GM18508 (cell line): ENCODE data around the gene BSN.

Experiments
- ATAC-seq: cut with Tn5 transposase; IDR thresholded peaks from one replicate; pipeline ENCODE4 v1.9.1; 2021; ENCODE audit warnings: moderate number of reproducible peaks; ENCODE audit not compliant: insufficient read depth, unreplicated experiment

BSN gene

DNA sequence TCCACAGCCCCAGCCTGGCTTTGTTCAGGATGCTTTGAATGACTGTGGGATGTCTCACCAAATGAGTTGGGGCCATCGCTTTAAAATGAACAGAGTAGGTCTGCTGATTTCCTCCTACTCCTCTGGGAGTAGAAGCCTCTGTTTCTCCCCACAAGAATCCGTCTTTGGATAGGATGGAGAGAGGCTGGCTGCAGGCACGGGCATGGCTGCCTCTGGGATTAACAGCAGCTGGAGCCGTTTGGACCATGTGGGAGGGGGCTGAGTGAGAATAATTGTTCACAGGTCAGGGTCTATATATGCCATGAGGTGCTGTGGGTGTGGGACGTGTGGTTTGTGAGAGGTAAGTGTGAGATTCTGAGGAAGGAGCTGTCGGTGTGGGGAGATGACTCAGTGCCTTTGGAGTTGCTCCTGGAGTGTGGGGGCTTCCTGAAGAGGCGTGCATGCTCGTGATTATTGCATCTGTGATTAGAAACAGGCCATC is 71.9 kb downstream of the BSN start:
- ATAC-seq = no peak

DNA sequence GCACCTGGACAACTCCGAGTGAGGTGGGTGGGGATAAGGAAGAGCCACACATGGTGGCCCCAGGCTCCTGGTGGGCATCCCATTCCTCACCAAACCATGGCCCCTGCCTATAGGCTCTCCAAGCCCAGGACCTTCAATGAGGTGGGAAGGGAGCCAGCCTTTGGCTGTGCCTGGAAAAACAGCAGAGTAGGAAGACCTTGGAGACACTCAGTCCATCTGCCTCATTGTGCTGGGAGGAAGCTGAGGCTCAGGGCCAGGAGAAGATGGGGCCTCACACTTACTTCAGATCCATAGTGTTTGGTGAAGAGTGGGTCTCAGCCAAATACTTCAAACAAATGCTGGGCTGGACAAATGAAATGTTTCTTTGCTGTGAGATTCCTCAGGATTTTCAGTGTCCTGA is 72.5 kb downstream of the BSN start:
- ATAC-seq = no peak

DNA sequence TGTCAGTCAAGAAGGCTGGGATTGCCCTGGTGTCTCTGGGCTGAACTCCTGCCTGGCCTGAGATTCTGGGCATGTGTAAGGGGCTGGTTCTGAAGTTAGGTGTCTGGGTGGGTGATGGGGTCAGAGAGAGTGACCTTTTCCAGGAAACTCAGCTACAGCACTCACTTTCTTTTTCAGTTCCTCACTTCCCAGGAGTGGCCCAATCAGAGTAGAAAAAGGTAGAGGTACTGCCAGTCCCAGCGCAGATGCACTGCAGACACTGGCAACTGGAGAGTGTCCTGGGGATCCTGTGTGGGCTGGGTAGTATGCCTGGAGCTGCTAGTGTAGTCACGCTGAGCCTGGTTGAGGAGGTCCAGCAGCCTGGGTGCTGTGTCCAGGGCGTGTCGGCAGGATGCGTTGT is 73.4 kb downstream of the BSN start:
- no peak for ATAC-seq

DNA sequence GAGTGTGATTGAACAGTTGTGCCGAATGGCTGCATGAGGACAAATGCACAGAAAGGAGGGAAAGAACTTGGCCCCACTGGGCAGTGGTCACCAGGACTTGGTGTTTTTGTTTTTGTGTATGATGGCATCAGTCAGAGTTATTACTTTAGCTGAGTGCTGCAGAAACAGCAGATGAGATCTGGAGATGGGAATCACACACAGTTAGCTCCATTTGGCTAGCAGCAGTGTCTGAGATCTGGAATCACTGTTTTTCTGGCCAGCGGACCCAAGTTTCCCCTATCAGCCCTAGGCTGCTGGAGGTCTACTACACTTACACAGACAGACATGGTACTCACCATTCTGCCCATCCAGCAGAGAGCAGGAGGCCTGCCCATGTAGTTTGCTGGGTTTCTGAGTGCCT is 74.0 kb downstream of the BSN start:
- no peak for ATAC-seq

DNA sequence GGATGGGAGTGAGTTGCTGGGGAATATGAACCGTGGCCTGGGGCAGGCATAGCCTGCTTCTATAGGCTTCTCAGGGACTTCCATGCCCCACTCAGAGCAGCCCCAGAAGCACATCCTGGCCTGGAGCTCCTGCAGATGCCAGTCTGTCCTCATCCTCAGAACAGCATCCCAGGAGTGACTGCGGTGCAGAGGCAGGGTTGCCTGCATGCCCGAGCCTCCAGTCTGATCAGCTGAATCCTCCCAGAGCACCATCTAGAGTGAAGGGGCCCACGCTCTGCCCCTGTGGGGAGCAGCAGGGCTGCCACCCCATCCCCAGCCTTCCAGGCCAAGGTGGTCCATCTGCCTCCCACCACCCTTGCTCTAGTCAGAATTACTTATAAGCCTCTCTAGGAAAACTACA is 75.2 kb downstream of the BSN start:
- ATAC-seq = no peak

DNA sequence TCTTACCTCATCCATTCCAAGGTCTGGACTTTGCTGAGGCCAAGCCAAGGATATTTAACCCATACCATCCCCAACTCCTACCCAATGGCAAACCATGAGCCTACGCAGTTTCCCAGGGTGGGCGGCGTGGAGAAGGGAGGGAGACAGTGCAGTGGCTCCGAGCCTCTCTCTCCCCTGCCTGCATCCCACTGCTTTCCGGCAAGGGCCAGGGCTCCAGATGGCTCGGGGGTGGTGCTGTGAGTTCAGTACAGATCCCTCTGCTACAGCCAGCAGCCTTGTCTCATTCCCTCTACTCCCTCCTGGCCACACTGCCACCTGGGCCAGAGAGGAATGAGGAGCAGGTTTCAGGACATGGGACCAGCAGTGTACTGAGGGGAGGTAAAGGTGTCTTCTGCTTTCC is 75.6 kb downstream of the BSN start:
- no peak for ATAC-seq

DNA sequence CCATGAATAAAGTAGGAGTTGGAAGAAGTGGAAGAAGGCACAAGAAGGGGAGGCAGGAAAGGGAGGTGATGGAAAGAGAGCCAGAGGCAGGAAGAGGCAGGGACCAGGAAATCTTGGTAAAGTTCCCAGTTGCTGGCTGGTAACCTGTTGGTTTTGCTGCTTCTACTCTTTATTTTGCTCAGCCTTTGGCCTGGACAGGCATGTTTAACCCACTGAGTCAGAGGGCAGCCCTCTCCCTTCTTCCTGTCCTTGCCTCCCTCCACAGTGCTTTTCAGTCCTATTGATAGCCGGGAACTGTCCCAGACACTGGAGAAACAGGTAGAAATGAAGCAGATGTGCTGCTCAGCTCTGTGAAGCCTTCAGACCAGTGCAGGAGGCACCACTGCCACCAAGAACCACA is 76.5 kb downstream of the BSN start:
- ATAC-seq = no peak

DNA sequence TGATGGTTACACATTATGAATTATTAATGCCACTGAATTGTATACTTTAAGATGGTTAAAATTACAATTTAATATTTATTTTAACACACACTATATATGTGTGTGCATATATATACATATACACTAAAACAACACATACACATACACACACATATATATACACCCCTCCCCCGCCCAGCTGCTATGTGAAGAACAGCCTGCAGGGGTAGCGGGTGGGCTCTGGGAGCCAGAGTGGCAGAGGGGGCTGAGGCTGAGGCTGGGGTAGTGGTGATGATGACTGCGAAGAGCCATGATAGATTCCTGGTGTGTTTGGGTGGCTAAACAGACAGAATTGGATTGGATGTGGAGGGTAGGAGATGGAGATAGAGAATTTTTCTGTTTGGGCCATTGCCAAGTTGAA is 80.5 kb downstream of the BSN start:
- no peak for ATAC-seq

DNA sequence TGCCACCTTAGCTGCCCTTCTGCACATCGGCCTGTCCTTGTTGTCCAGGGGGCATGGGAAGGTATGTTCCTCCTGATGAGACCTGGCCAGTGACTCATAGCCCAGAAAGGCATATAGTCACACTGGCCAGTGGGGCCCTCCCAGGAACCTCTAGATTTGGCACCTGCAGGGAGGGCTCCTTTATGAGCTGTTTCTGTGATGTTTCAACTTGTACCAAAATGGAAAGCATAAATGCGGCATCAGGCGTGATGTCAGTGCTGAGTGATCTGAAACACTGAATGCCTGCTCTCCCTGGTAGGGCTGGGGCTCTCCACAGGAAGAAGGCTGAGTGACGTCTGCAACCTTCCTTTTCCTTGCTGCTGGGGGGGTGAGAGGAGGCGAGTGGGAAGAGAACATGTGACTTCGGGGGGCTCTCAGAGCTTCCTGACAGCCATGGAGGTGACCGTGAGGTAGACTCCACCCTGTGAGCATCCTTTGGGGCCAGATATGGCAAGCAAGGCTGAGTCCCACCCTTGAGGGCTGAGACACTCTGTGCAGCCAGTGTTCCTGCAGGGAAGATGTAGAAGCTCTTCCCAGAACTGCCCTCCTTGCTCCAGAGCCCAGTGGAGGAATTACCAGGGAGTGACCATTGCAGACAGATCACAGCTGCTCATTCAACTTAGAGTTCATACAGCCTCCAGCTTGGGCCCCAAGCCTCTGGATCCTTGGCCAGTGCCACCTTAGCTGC is 82.8 kb downstream of the BSN start:
- ATAC-seq = no peak

DNA sequence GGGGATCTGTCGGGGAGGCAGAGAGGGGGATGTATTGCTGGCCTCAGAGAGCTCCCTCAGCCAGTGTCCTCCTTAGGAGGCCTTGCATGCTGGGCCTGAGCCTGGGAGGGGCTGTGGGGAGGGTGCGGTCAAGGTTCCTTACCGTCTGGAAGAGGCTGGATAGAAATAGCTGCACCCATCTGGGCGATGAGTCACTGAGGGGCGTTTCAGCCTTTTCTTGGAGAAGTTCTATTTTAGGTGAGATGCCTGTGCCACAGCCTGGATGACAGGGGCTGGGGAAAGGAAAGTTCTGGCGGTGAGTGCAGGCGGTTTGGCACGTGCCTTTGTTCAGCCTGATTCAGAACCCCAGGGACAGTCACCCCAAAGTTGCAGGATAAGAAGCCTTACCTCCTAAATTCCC is 84.2 kb downstream of the BSN start:
- no peak for ATAC-seq

DNA sequence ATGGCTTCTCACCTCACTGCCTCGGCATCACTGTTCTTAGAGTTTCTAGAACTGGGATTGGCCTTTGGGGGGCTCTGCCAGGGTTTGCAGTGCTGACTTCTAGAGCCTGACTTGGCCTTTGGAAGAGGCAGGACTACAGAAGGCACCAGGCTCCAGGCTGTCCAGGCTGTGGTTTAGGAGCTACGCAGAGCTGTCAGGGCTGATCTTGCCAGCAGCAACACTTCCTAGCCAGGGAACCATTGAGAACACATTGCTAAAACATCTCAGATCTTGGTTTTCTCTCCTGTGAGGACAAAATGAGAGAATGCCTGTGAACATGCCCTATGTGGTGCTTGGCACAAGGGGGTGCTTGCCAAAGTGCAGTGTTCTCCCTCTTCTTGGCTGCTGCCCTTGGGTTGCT is 85.3 kb downstream of the BSN start:
- ATAC-seq = no peak

DNA sequence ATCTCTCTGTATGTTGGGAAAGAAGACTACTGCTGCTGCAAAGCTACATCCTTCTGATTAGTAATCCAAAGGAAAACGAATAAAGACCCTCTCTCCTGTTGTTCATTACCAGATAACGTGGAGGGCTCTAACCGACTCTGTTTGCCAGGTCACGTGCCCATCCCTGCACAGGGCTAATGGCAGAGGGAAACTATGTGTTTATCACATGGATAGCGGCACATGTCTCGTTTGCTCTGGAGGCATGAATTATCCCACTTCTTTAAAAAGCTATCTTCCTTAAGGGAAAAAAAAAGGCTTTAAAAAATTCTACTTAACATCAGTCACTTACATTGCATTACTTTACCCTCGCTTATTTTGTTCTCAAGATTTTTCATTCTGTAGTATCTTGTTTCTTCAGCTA is 87.0 kb downstream of the BSN start:
- ATAC-seq = no peak

DNA sequence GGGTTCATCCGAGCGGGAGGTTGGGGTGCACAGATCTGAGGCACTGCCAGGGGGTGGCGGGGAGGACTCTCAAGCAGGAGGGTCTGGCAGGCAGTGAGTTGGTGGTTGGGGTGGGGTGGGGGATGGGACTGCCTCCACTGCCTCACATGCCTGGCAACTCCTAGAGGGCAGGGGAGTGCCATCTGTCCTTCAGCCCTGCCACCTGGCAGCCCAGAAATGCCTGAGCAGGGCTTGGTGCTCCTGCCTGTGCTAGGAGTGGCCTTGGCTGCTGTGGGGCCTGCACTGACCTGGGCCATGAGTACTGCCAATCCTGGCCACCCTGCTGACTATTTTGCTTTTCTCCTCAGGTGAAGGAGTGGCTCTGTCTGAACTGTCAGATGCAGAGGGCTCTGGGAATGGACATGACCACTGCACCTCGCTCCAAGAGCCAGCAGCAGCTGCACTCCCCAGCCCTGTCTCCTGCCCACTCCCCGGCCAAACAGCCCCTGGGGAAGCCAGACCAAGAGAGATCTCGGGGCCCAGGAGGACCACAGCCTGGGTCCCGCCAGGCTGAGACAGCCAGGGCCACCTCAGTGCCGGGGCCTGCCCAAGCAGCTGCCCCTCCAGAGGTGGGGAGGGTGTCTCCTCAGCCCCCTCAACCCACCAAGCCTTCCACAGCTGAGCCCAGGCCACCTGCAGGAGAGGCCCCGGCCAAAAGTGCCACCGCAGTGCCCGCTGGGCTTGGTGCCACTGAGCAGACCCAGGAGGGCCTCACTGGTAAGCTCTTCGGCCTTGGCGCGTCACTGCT is 87.8 kb downstream of the BSN start:
- no peak for ATAC-seq

DNA sequence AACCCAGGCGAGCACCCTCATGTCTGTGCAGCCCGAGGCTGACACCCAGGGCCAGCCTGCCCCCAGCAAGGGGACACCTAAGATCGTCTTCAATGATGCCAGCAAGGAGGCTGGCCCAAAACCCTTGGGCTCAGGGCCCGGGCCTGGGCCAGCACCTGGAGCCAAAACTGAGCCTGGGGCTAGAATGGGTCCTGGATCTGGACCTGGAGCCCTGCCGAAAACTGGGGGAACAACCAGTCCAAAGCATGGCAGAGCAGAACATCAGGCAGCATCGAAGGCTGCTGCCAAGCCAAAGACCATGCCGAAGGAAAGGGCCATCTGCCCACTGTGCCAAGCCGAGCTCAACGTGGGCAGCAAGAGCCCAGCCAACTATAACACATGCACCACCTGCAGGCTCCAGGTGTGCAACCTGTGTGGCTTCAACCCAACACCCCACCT is 88.5 kb downstream of the BSN start:
- no peak for ATAC-seq

DNA sequence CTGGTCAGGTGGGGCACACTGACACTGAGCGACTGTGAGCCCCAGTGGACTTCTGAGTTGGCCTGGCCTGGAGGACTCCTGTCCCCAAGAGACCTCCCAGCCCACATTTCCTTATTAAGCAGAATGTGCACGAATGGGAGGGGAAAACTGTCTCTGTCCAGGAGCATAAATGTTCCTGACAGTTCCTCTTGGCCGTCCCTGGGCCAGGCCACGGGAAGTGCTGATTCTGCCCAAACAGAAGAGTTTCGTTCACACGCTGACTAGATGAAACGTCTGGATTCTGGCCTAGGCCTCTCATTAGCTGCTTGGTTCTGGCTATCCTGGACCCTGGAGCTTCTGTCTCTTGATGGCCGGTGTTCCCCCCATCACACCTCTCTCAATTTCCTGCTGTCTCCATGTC is 90.4 kb downstream of the BSN start:
- ATAC-seq = no peak

DNA sequence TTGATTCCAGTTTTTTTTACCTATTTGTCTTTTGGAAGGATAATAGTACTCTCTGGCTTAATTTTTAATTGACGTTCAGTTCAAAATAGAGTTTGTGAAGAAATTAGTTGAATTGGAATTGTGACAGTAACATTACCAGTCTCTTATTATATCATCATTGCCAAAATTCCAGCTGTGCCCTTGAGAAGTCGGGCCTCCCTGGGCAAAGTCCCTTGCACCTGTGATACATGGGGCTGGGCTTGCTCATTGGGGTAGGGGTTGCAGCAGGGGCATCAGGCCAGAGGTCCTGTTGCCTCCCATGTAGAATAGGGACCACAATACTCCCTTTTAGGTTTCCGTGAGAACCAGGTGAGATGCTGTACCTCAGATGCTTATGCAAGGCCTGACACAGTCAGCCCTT is 92.0 kb downstream of the BSN start:
- ATAC-seq = no peak

DNA sequence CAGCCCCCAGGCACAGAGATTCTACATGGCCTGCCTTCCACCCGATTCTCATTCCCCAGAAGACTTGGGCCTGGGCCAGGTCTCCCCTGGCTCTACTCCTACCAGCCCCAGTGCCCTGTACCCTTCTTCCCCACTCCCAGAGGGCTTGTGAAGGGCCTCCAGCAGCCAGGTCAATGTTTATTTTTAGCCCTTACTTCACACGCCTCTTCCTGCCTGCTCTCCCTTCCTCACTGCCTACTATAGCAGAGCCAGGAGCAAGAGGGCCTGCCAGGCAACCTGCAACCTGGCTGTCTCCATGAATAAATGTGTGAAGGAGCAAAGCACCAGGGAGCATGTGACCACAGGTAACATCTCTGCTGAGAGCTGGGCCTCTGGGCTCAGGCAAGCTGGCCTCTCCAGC is 93.5 kb downstream of the BSN start:
- no peak for ATAC-seq

DNA sequence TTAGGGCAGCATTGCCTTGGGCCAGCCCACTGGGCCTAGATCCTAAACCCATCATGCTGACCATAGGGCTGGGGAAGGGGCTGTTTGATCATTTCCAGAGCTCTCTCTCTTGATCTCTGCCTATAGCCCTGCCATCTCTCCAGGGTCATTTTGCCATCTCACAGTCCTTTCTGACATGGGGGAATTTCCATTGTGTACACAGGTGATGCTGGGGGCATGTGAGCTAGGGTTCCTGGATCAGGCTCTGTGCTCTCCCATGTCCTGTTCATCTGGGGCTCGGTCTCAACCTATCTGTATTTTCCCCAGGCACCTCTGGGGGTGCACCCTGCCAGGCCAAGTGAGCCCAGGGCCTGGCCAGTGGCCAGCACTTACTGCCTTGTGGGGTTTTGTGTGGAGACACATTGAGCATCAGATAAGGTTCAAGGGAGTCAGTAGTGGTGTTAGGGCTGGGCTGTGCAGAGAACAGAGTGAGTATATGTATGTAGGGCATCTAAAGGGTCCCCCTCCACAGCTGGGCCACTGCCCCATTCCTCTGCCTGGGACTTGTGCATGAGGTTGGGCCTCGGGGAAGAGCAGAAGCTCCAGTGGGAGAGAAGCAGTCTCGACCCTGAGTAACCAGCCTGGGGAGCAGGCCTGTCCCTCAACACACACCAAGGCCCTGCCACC is 94.2 kb downstream of the BSN start:
- ATAC-seq = no peak

DNA sequence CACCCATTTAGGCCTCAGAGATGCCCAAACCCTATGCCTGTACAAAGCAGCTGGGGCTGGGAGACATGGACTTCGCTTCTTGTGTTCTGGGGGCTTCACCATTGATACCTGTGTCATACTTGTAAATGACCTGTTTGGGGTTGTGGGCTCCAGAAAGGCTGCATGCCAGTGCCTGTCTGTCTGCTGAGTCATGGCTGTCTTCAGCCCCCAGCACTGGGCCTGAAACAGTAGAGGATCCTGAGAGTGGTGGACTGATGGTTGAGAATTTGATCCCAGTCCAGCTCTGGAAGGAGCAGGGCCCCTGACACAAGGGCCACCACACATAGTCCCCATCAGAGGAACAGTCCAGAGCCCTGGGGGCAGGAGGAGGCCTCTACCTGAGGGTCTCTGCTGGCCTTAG is 95.3 kb downstream of the BSN start:
- no peak for ATAC-seq

DNA sequence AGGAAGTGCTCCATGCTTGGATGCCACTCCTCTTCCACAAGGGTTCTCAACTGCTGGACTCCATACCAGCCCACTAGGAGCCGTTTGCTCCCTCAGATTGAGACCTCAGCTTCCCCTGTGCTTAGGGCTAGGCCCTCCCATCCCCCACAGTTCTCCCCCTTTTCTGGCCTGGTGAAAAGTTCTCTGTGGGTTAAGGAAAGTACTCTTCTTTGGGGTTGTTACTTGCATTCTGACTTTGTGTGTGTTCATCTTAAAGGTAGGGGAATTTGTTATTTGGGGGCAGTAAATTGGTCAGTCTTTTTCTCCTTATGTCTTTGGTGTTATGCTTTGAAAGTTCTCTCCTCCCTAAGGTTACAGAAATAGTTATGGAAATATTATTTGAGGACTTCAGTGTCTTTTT is 95.9 kb downstream of the BSN start:
- no peak for ATAC-seq

DNA sequence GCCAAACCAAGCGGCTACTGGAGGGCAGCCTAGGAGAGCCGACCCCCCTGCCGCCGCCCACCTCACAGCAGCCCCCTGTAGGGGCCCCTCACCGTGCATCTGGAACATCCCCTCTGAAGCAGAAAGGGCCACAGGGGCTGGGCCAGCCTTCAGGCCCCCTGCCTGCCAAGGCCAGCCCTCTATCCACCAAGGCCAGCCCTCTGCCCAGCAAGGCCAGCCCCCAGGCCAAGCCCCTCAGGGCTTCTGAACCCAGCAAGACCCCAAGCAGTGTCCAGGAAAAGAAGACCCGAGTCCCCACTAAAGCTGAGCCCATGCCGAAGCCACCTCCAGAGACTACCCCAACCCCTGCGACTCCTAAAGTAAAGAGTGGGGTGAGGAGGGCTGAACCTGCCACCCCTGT is 96.4 kb downstream of the BSN start:
- no peak for ATAC-seq
